K562 (cell line): Measurements from ENCODE around the gene ODAD4. TPM values are rescaled to one million over a fixed set of nuclear protein-coding genes. Genes with fewer than 3 reads are reported as not detected.

Experiments
- ATAC-seq: fragments of 200-7000 bp; cut with Tn5 transposase; 3 replicates; pipeline ENCODE4 v1.9.1; 2020; ENCODE audit warnings: moderate library complexity
- BruUV-seq: library from RNA; stranded (reverse); fragments of 400-500 nt; replicated peaks from 2 replicates; lab custom pipeline; 2021; lab: Mats Ljungman, UMichigan
- CTCF ChIA-PET: fragments of 300-600 bp; formaldehyde crosslinking; extraction: SDS; loops from one replicate; lab custom pipeline; 2021; ENCODE audit warnings: low intra/inter-chr PET ratio; lab: Yijun Ruan, JAX
- POLR2A ChIA-PET: fragments of 300-600, 350-650 bp; sonication (Branson Sonifier 250); formaldehyde crosslinking; extraction: SDS; loops from one replicate; lab custom pipeline; 2021; ENCODE audit warnings: antibody characterized with exemption, inconsistent platforms; lab: Yijun Ruan, JAX
- DNase-seq, 4 experiments: peaks; one replicate each; pipeline versions ENCODE4 v3.0.0 to v3.0.0-alpha.2; 2011 to 2018; ENCODE audit warnings: low spot score in 3 of 4, mixed read lengths in 3 of 4; ENCODE audit errors: extremely low read depth in 1 of 4
- FAIRE-seq: peaks from 2 replicates; lab custom pipeline; 2011; peaks lifted over from hg19 to GRCh38; lab: Jason Lieb, UNC
- H2AFZ ChIP-seq: 2 replicates; pipeline ENCODE4 v1.6.0; 2011; ENCODE audit warnings: low read depth, low read length, control low read depth, inconsistent platforms
- H3K27ac ChIP-seq: fragments of 200-600 bp; 3 replicates; pipeline ENCODE4 v1.8.0; 2011; ENCODE audit warnings: low read depth, mild to moderate bottlenecking, control low read depth, inconsistent platforms, low read length, moderate library complexity, mixed read lengths; ENCODE audit errors: extremely low read depth
- H3K27me3 ChIP-seq, 2 experiments: fragments of 300-600 bp in 1 of 2; 2 replicates in 1 of 2; 3 replicates in 1 of 2; pipeline versions ENCODE4 v1.6.0 to v1.8.0; 2011; ENCODE audit warnings: inconsistent platforms in 2 of 2, low read length in 2 of 2, mild to moderate bottlenecking in 1 of 2, mixed read lengths in 1 of 2, moderate library complexity in 1 of 2; ENCODE audit not compliant: control insufficient read depth in 2 of 2, insufficient read depth in 2 of 2
- H3K36me3 ChIP-seq: fragments of 300-600 bp; 3 replicates; pipeline ENCODE4 v1.8.0; 2011; ENCODE audit warnings: mild to moderate bottlenecking, low read length, inconsistent platforms; ENCODE audit not compliant: control insufficient read depth, insufficient read depth
- H3K4me1 ChIP-seq, 2 experiments: fragments of 200-600 bp in 1 of 2; replicated peaks in 1 of 2; 2 replicates in 1 of 2; 3 replicates in 1 of 2; pipeline versions ENCODE4 v1.5.1 to v1.8.0; 2011; ENCODE audit warnings: inconsistent platforms in 2 of 2, low read length in 2 of 2, mild to moderate bottlenecking in 1 of 2, mixed read lengths in 1 of 2, moderate library complexity in 1 of 2; ENCODE audit not compliant: control insufficient read depth in 2 of 2, insufficient read depth in 2 of 2
- H3K4me2 ChIP-seq: 2 replicates; pipeline ENCODE4 v1.6.1; 2011; ENCODE audit warnings: low read length, control low read depth, inconsistent platforms, mixed read lengths; ENCODE audit not compliant: insufficient read depth
- H3K4me3 ChIP-seq: fragments of 200-600 bp; sonication (generic), shearing (Covaris generic); 2 replicates; pipeline ENCODE4 v1.5.1; 2016; ENCODE audit warnings: control low read depth, inconsistent platforms
- H3K79me2 ChIP-seq: fragments of 200-600 bp; 3 replicates; pipeline ENCODE4 v1.8.0; 2011; ENCODE audit warnings: low read length, inconsistent platforms; ENCODE audit not compliant: control insufficient read depth, insufficient read depth
- H3K9ac ChIP-seq, 2 experiments: 2 replicates each; pipeline versions ENCODE4 v1.6.0 to v1.6.1; 2011; ENCODE audit warnings: low read depth in 2 of 2, low read length in 2 of 2, control low read depth in 1 of 2, inconsistent platforms in 1 of 2, mild to moderate bottlenecking in 1 of 2, mixed read lengths in 1 of 2; ENCODE audit not compliant: insufficient read depth in 1 of 2
- H3K9me1 ChIP-seq: one replicate; pipeline ENCODE4 v1.6.0; 2011; ENCODE audit warnings: inconsistent platforms, mild to moderate bottlenecking, low read length, moderate library complexity; ENCODE audit not compliant: control insufficient read depth, insufficient read depth
- H3K9me3 ChIP-seq: replicated peaks from 2 replicates; pipeline ENCODE4 v1.5.1; 2011; ENCODE audit warnings: low read depth, low read length, inconsistent platforms; ENCODE audit not compliant: control insufficient read depth, insufficient read depth
- H4K20me1 ChIP-seq: replicated peaks from 2 replicates; pipeline ENCODE4 v1.6.1; 2011; ENCODE audit warnings: low read length, inconsistent platforms, mixed read lengths; ENCODE audit not compliant: control insufficient read depth, insufficient read depth
- BACH1 ChIP-seq: fragments of 200-800 bp; sonication (Bioruptor generic); IDR thresholded peaks from 2 replicates; pipeline ENCODE4 v1.6.1; 2016; ENCODE audit warnings: missing genetic modification characterization, missing compliant biosample characterization
- CEBPB ChIP-seq: fragments of 450-650 bp; IDR thresholded peaks from 2 replicates; pipeline ENCODE4 v1.6.1; 2016; ENCODE audit warnings: missing genetic modification characterization, missing compliant biosample characterization
- FOXJ3 ChIP-seq: sonication (generic); formaldehyde crosslinking; IDR thresholded peaks from 2 replicates; pipeline ENCODE4 v1.4.0; 2020; ENCODE audit warnings: mild to moderate bottlenecking, missing genetic modification reagents
- MAFK ChIP-seq: IDR thresholded peaks from 2 replicates; pipeline ENCODE4 v1.6.1; 2011; ENCODE audit warnings: low read length, improper control_type of control experiment
- MEF2A ChIP-seq: IDR thresholded peaks from 2 replicates; pipeline ENCODE4 v1.6.1; 2011; ENCODE audit warnings: low read depth, mild to moderate bottlenecking, low read length, moderate library complexity; ENCODE audit not compliant: control insufficient read depth
- NEUROD1 ChIP-seq: fragments of 150-350 bp; IDR thresholded peaks from 2 replicates; pipeline ENCODE4 v1.6.1; 2014; ENCODE audit warnings: borderline replicate concordance, low read length, low read depth; ENCODE audit not compliant: partially characterized antibody
- NFATC3 ChIP-seq: fragments of 450-650 bp; IDR thresholded peaks from 2 replicates; pipeline ENCODE4 v1.6.1; 2017; ENCODE audit warnings: mild to moderate bottlenecking
- PML ChIP-seq: IDR thresholded peaks from 2 replicates; pipeline ENCODE4 v1.6.1; 2012; ENCODE audit warnings: low read length, inconsistent platforms
- POLR2G ChIP-seq: fragments of 200-400 bp; formaldehyde crosslinking; IDR thresholded peaks from 2 replicates; pipeline ENCODE4 v1.6.1; 2017; ENCODE audit warnings: low read depth, mild to moderate bottlenecking, antibody characterized with exemption, low read length, moderate library complexity
- PRPF4 ChIP-seq: fragments of 200-400 bp; formaldehyde crosslinking; IDR thresholded peaks from one replicate; pipeline ENCODE4 v1.6.1; 2017; ENCODE audit warnings: low read length, low read depth, mild to moderate bottlenecking; ENCODE audit not compliant: insufficient read depth, poor library complexity, severe bottlenecking
- SAFB ChIP-seq: fragments of 200-400 bp; formaldehyde crosslinking; IDR thresholded peaks from 2 replicates; pipeline ENCODE4 v1.6.1; 2017; ENCODE audit warnings: low read depth, low read length, borderline replicate concordance
- ZKSCAN1 ChIP-seq: fragments of 150-350 bp; IDR thresholded peaks from 2 replicates; pipeline ENCODE4 v1.6.1; 2016; ENCODE audit warnings: low read depth, low read length
- ZNF347 ChIP-seq: fragments of 450-650 bp; formaldehyde crosslinking; IDR thresholded peaks from 2 replicates; pipeline ENCODE4 v1.4.0; 2020; ENCODE audit warnings: low read depth, mild to moderate bottlenecking, moderate library complexity
- WGBS: fragments of 100-300 bp; shearing (Covaris generic); methylation state at CpG from one replicate; pipeline ENCODE4 v1.1.6; 2016; ENCODE audit warnings: low coverage, mixed read lengths; ENCODE audit not compliant: insufficient coverage; ENCODE audit errors: missing lambda C conversion rate; 5-methylcytosine and 5-hydroxymethylcytosine counted together
- in situ Hi-C: fragments of 300-500 bp; cut with MboI; formaldehyde crosslinking; loops from 4 replicates; pipeline ENCODE4 v1.15.0; 2018; ENCODE audit warnings: inconsistent platforms, mixed read lengths
- intact Hi-C: fragments of 100-400 bp; cut with micrococcal nuclease; formaldehyde crosslinking; loops from 2 replicates; pipeline ENCODE4 v1.14.2; 2022
- polyA plus RNA-seq, 8 experiments: library from polyadenylated mRNA; depleted of rRNA in 4 of 8; stranded (reverse) in 5 of 8; unstranded in 3 of 8; fragments of >200 nt; fragmentation: Nextera tagmentation in 2 of 8; fragmentation: Illumina TruSeq in 1 of 8; extraction: Ambion mirVana in 2 of 8; extraction: Trizol in 1 of 8; gene quantifications; 2 replicates each; pipeline versions ENCODE4 v1.2.1 to v1.2.3, GENCODE V29; 2011 to 2014; ENCODE audit warnings: inconsistent platforms in 1 of 8, missing spikeins in 1 of 8
- total RNA-seq, 7 experiments: library from RNA; depleted of rRNA in 6 of 7; stranded (reverse); fragments of >200 nt in 6 of 7; fragmentation: Illumina TruSeq in 2 of 7; extraction: Trizol in 2 of 7; gene quantifications; 2 replicates each; pipeline versions ENCODE4 v1.2.1 to v1.2.3, GENCODE V29; 2011 to 2021; ENCODE audit warnings: low replicate concordance in 1 of 7
- TF ChIP-seq, protein P1 (sequence below): fragments of 450-650 bp; IDR thresholded peaks from 2 replicates; pipeline ENCODE4 v1.6.1; 2017; ENCODE audit warnings: mild to moderate bottlenecking, moderate library complexity
- TF ChIP-seq, protein P2 (sequence below), 2 experiments: IDR thresholded peaks; 2 replicates each; pipeline ENCODE4 v1.6.1; 2011; ENCODE audit warnings: borderline replicate concordance in 1 of 2, control low read depth in 1 of 2, low read depth in 1 of 2, low read length in 1 of 2, mild to moderate bottlenecking in 1 of 2, mixed read lengths in 1 of 2, moderate library complexity in 1 of 2; ENCODE audit not compliant: insufficient read depth in 1 of 2, insufficient read length in 1 of 2, poor library complexity in 1 of 2, severe bottlenecking in 1 of 2; ENCODE audit errors: extremely low read depth in 1 of 2
- TF ChIP-seq, protein P3 (sequence below): sonication (generic); formaldehyde crosslinking; IDR thresholded peaks from 2 replicates; pipeline ENCODE4 v1.8.0; 2023; ENCODE audit warnings: mild to moderate bottlenecking, missing genetic modification reagents

Gene ODAD4
- total and polyA plus RNA-seq, 9 of the 15 experiments (the other 6 are each of a cell fraction or from before 2014, with no cell fraction given) = 0.09 to 0.98 (median 0.51) TPM

DNA sequence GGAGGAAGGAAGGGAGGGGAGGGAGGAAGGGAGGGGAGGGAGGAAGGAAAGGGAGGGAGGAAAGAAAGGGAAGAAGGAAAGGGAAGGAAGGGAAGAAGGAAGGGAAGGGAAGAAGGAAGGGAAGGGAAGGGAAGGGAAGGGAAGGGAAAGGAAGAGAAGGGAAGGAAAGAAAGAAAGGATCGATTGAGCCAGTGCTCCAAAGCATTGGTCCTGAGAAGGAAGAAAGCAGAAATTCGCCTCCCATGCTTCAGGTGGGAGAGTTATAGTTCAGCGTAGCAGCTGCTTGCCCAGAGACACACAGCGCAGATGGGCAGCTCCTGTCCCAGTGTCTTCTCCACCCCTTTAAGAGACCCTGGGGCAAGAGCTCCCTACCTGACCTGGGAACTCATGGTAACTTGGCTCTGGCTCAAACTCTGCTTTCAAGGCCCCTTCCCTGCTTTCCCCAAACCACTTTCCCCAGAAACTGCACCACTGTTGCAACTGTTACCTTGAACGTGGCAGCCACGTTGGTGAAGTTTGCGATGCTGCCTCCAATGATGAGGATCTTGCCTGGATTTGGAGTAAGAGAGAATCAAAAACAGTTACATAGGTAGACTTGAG is 26.1 kb upstream of the ODAD4 start (continued):
- no peak for TF ChIP-seq ZNF347 (CRISPR knock-in tag)
- TF ChIP-seq, protein P1, sequence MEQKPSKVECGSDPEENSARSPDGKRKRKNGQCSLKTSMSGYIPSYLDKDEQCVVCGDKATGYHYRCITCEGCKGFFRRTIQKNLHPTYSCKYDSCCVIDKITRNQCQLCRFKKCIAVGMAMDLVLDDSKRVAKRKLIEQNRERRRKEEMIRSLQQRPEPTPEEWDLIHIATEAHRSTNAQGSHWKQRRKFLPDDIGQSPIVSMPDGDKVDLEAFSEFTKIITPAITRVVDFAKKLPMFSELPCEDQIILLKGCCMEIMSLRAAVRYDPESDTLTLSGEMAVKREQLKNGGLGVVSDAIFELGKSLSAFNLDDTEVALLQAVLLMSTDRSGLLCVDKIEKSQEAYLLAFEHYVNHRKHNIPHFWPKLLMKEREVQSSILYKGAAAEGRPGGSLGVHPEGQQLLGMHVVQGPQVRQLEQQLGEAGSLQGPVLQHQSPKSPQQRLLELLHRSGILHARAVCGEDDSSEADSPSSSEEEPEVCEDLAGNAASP = no peak

GRCh38 chr17:41905172-41905571 is 25.2 kb upstream of the ODAD4 start:
- no peak for TF ChIP-seq PML
- no peak for TF ChIP-seq ZKSCAN1
- TF ChIP-seq PRPF4 = no peak
- TF ChIP-seq, protein P2, sequence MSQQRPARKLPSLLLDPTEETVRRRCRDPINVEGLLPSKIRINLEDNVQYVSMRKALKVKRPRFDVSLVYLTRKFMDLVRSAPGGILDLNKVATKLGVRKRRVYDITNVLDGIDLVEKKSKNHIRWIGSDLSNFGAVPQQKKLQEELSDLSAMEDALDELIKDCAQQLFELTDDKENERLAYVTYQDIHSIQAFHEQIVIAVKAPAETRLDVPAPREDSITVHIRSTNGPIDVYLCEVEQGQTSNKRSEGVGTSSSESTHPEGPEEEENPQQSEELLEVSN (IDR thresholded peaks at IDR 0.05; ENCODE audit: borderline replicate concordance in 1 of 2, extremely low read depth in 1 of 2, insufficient read depth in 1 of 2, insufficient read length in 1 of 2, low read depth in 1 of 2, low read length in 1 of 2, poor library complexity in 1 of 2, severe bottlenecking in 1 of 2) = no peak
- no peak for TF ChIP-seq MAFK
- no peak for TF ChIP-seq NFATC3
- TF ChIP-seq FOXJ3 = no peak
- no peak for TF ChIP-seq SAFB
- TF ChIP-seq CEBPB (tag) = no peak
- TF ChIP-seq, protein P3, sequence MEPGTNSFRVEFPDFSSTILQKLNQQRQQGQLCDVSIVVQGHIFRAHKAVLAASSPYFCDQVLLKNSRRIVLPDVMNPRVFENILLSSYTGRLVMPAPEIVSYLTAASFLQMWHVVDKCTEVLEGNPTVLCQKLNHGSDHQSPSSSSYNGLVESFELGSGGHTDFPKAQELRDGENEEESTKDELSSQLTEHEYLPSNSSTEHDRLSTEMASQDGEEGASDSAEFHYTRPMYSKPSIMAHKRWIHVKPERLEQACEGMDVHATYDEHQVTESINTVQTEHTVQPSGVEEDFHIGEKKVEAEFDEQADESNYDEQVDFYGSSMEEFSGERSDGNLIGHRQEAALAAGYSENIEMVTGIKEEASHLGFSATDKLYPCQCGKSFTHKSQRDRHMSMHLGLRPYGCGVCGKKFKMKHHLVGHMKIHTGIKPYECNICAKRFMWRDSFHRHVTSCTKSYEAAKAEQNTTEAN = no peak
- no peak for TF ChIP-seq BACH1 (tag)
- TF ChIP-seq POLR2G = no peak
- no peak for TF ChIP-seq MEF2A
- no peak for TF ChIP-seq NEUROD1

More at GRCh38 chr17:41905172-41905571, 25.2 kb upstream of the ODAD4 start:
- intact Hi-C loops = no loop called here
- ChIA-PET CTCF (no interaction called here), POLR2A (interaction anchor here (0.5 to 1.3 kb wide), 3 partner anchors 7 to 23 kb away, joined by 3 to 5 read pairs (median 3); partner anchors contain the start of gene ACLY)
- no peak overlapping the region for H3K27ac ChIP-seq
- peaks cover 4% of the 10 kb centered on the region; the same call in 1 of the 2 replicates for H4K20me1 ChIP-seq
- H3K9ac ChIP-seq = no peak overlapping the region
- no peaks in the 10 kb centered on the region for H3K9me3 ChIP-seq
- no peak overlapping the region for H2AFZ ChIP-seq
- DNase-seq = no peak
- H3K4me1 ChIP-seq = no peaks in the 10 kb centered on the region; a peak in 1 of 5 replicates
- no peaks in the 10 kb centered on the region for H3K27me3 ChIP-seq
- no peaks in the 10 kb centered on the region for H3K79me2 ChIP-seq
- no peak overlapping the region for H3K4me2 ChIP-seq
- FAIRE-seq = no peak
- H3K9me1 ChIP-seq = no peaks in the 10 kb centered on the region
- BruUV-seq = no TSS peak
- H3K4me3 ChIP-seq = no peak overlapping the region
- 90% methylated on average over 4 of the region's 4 CpGs for WGBS
- in situ Hi-C loops = no loop called here
- H3K36me3 ChIP-seq = peaks cover 96% of the 10 kb centered on the region
- no peak for ATAC-seq
